ENCODE measurements around the gene VKORC1. TPM values are rescaled to one million over a fixed set of nuclear protein-coding genes. Genes with fewer than 3 reads are reported as not detected.

The VKORC1 gene
- 86.0 to 147 TPM (median 138 TPM) in 5 replicates for total RNA-seq (2022; extraction: Qiagen RNA extraction; ENCODE audit: low read depth)

GRCh38 chr16:31094424-31095120 lies at the start of gene VKORC1:
VKORC1 (minus strand) TSS chr16:31094797; CDS start chr16:31094729, 68 bp downstream.

DNA sequence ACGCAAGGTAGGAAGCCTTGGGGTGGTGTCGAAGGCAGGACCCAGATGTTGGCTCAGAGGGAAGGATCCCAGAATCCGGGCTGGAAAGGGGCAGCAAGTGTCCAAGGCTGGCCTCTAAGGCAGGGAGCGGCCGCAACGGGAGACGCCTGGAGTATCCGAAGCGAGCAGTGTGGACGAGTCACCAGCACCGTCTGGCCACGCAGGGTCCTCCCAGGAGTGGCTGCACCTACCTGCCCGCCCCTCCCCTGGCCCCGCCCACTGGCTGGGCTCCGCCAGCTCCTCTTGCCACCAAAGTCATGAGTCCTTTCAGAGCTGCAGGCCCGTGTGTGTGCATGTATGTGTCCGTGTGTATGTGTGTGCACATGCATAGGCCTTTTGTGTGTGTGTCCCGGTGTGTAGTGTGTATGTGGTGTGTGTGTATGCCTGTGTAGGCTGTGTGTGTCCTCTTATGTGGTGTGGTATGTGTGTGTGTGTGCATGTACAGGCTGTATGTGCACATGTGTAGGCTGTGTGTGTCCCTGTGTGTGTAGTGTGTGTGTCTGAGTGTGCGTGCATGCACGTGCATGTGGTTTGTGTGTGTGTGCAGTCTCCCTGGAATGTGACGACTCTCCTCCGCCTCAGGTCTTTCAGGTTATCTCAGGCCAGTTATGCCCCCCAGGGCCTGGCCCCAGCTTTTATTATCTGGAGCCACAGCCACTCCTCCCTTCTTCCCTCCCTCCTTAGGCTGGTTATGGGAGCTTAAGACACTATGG lies 41.1 kb upstream of the VKORC1 start, which contains the start of gene PRSS8:
TSS of gene PRSS8 (minus strand) at position 193 of the 752 bp plus-strand sequence. CDS start 229 bp downstream, outside the sequence.

GRCh38 chr16:31117384-31118222 lies 23.0 kb upstream of the VKORC1 start, which contains the start of gene KAT8:
KAT8 (plus strand) TSS chr16:31117664; CDS start chr16:31117682, 18 bp downstream.

DNA sequence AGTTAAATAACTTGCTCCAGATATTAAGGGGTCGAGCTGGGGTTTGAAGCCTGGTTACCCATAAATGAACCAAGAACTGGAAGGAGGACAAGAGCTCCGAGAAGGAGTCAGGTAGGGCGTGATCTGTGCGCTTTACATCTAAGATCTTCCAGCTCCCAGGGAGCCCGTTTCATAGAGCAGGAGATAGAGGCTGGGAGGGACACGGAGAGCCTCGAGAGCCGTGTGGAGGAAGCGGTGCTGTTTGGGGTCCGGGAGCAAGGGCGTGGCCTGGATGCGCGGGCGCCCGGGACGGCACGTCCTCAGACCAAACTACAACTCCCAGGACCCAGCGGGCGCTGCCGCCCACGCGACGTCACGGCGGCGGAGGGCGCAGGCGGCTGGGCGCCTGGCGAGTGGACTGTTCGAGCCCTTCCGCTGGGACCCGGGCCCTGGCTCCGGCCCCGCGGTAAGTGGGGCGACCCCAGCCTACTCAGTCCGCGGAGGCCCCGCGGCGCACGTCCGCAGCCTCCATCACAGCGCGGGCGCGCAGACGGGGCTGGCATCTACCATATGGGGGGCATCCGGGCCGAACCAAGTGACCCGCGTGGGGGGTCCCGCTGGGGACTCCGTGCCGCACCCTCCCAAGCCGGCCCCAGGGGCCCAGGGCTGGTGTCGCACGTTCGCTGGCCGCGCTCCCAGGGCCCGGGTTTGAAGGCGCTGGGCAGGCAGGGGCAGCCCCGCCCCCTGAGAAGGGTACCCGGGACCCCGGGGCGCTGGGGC lies 13.6 kb upstream of the VKORC1 start, which contains the start of gene BCKDK:
TSS of gene BCKDK (plus strand) at position 352 of the 759 bp plus-strand sequence. CDS start 838 bp downstream, outside the sequence.

GRCh38 chr16:31088459-31089183 lies 6.0 kb downstream of the VKORC1 start, which contains the start of gene PRSS53:
PRSS53 (minus strand) TSS chr16:31088943; CDS start chr16:31088809, 134 bp downstream.

DNA sequence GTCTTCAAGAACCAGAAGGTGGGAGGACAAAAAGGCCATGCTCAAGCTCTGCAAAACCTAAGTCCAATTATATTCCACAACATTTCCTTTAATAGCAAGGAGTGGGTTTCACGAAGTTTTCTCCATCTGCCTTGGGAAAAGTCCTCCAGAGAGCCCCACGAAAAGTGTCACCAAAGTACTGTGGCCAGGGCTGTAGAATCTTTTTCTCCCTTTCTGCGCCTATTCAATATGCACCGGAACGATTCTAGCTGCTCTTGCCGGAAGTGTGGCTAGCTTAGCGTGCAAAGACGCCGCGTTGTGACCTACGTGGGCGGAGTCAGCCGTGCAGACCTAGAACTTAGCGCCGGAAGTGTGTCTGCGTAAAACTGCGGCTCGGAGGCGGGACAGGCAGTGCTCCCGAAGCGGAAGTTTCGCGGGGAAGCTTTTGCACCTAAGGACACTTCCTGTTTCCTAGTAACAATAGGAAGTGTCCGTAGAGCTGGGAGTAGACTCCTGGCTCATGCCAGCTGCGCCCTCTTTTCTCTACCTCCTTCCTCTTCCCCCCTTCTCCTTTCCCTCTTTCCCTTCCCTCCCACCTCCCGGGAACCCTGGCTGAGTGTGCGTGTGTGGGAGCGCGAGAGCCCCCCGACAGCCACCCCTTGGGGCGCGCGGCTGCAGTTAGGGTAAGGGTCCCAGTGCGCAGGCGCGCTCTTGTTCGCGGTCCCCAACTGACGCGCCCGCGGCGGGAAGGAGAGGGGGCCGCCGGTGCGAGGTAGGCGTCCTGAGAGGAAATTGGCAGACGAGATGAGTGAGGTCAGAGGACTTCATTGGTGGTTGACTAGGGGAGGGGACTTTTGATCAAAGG lies 20.4 kb downstream of the VKORC1 start, which contains the start of the genes ZNF646 and ZNF668:
TSS of gene ZNF646 (plus strand) at position 453 of the 844 bp plus-strand sequence. CDS start 1,903 bp downstream, outside the sequence.
TSS of gene ZNF668 (minus strand) at position 271 of the 844 bp plus-strand sequence. CDS start 9,781 bp downstream, outside the sequence.

Other genes starting within 250 kb of the VKORC1 start
- gene BCL7C, start 200.7 kb downstream of the VKORC1 start, total RNA-seq (2022; extraction: Qiagen RNA extraction; ENCODE audit: low read depth) = 24.0 to 43.8 TPM (median 43.2 TPM) in 5 replicates
- 0.14 to 0.32 TPM (median 0.30 TPM) in 3 of 5 replicates, not detected in the others for gene CTF1, start 198.2 kb downstream of the VKORC1 start, total RNA-seq (2022; extraction: Qiagen RNA extraction; ENCODE audit: low read depth)
- 8.6 to 23.7 TPM (median 22.0 TPM) in 5 replicates for gene FBXL19, start 171.2 kb downstream of the VKORC1 start, total RNA-seq (2022; extraction: Qiagen RNA extraction; ENCODE audit: low read depth)
- gene ORAI3, start 145.7 kb downstream of the VKORC1 start, total RNA-seq (2022; extraction: Qiagen RNA extraction; ENCODE audit: low read depth) = 8.1 to 18.1 TPM (median 12.5 TPM) in 5 replicates
- 12.6 to 22.9 TPM (median 21.6 TPM) in 5 replicates for gene SETD1A, start 137.0 kb downstream of the VKORC1 start, total RNA-seq (2022; extraction: Qiagen RNA extraction; ENCODE audit: low read depth)
- gene HSD3B7, start 109.6 kb downstream of the VKORC1 start, total RNA-seq (2022; extraction: Qiagen RNA extraction; ENCODE audit: low read depth) = 9.5 to 18.2 TPM (median 13.8 TPM) in 5 replicates
- gene STX1B, start 84.2 kb downstream of the VKORC1 start, total RNA-seq (2022; extraction: Qiagen RNA extraction; ENCODE audit: low read depth) = 1.6 to 2.9 TPM (median 1.8 TPM) in 5 replicates
- gene STX4, start 61.2 kb downstream of the VKORC1 start, total RNA-seq (2022; extraction: Qiagen RNA extraction; ENCODE audit: low read depth) = 48.5 to 73.3 TPM (median 68.5 TPM) in 5 replicates
- 7.2 to 21.8 TPM (median 16.1 TPM) in 5 replicates for gene ZNF668, start 20.6 kb downstream of the VKORC1 start, total RNA-seq (2022; extraction: Qiagen RNA extraction; ENCODE audit: low read depth)
- gene ZNF646, start 20.4 kb downstream of the VKORC1 start, total RNA-seq (2022; extraction: Qiagen RNA extraction; ENCODE audit: low read depth) = 5.1 to 13.5 TPM (median 11.6 TPM) in 5 replicates
- 0.59 to 2.0 TPM (median 1.3 TPM) in 5 replicates for gene PRSS53, start 5.9 kb downstream of the VKORC1 start, total RNA-seq (2022; extraction: Qiagen RNA extraction; ENCODE audit: low read depth)
- gene BCKDK, start 13.6 kb upstream of the VKORC1 start, total RNA-seq (2022; extraction: Qiagen RNA extraction; ENCODE audit: low read depth) = 31.9 to 56.2 TPM (median 47.4 TPM) in 5 replicates
- gene KAT8, start 22.9 kb upstream of the VKORC1 start, total RNA-seq (2022; extraction: Qiagen RNA extraction; ENCODE audit: low read depth) = 32.5 to 46.4 TPM (median 43.1 TPM) in 5 replicates
- 0.80 to 1.2 TPM (median 0.91 TPM) in 5 replicates for gene PRSS8, start 40.9 kb upstream of the VKORC1 start, total RNA-seq (2022; extraction: Qiagen RNA extraction; ENCODE audit: low read depth)
- 0.83 to 2.0 TPM (median 0.93 TPM) in 5 replicates for gene PRSS36, start 55.3 kb upstream of the VKORC1 start, total RNA-seq (2022; extraction: Qiagen RNA extraction; ENCODE audit: low read depth)
- gene FUS, start 85.3 kb upstream of the VKORC1 start, total RNA-seq (2022; extraction: Qiagen RNA extraction; ENCODE audit: low read depth) = 500 to 693 TPM (median 524 TPM) in 5 replicates
- 22.6 to 44.7 TPM (median 37.8 TPM) in 5 replicates for gene PYCARD, start 108.0 kb upstream of the VKORC1 start, total RNA-seq (2022; extraction: Qiagen RNA extraction; ENCODE audit: low read depth)
- gene TRIM72, start 119.3 kb upstream of the VKORC1 start, total RNA-seq (2022; extraction: Qiagen RNA extraction; ENCODE audit: low read depth) = 0.06 to 0.12 TPM (median 0.09 TPM) in 3 of 5 replicates, not detected in the others
- gene PYDC1, start 122.3 kb upstream of the VKORC1 start, total RNA-seq (2022; extraction: Qiagen RNA extraction; ENCODE audit: low read depth) = not detected in 5 replicates
- gene ITGAM, start 165.2 kb upstream of the VKORC1 start, total RNA-seq (2022; extraction: Qiagen RNA extraction; ENCODE audit: low read depth) = 0.92 to 3.6 TPM (median 1.8 TPM) in 5 replicates